ENCODE results near the gene TBC1D10A. TPM values are rescaled to one million over a fixed set of nuclear protein-coding genes. Genes with fewer than 3 reads are reported as not detected.
"Not testable (repeated sequence)": the region's sequence is repeated elsewhere in the genome, so short reads cannot be mapped to it uniquely, and the experiment has no call there.

TBC1D10A gene
- total RNA-seq, 2 experiments from 2014 or later, result 45.5 to 47.6 TPM

- Mint-ChIP-seq H3K27me3 (no peaks in the 10 kb centered on the region), H3K36me3 (ENCODE audit: low read depth) (peaks cover 91% of the 10 kb centered on the region), H3K9me3 (no peaks in the 10 kb centered on the region), H3K27ac (no peak overlapping the region), H3K4me3 (no peak overlapping the region), H3K4me1 (peaks cover 13% of the 10 kb centered on the region)
- no peak for DNase-seq
- CTCF ChIA-PET, result no interaction called here
- POLR2A ChIA-PET, result no interaction called here
Measured at GRCh38 chr22:30338802-30339201, 12.1 kb upstream of the TBC1D10A start.

GRCh38 chr22:30338341-30338740 lies 11.6 kb upstream of the TBC1D10A start:
- DNase-seq, H3K9me3 Mint-ChIP-seq, H3K27ac Mint-ChIP-seq, POLR2A ChIA-PET, H3K27me3 Mint-ChIP-seq, H3K4me3 Mint-ChIP-seq: not testable (repeated sequence)
- peaks cover 91% of the 10 kb centered on the region for H3K36me3 Mint-ChIP-seq (ENCODE audit: low read depth)
- CTCF ChIA-PET, result interaction anchor here (0.8 kb wide), 1 partner anchor 50 kb away, joined by 4 read pairs; no protein-coding TSS in a partner anchor
- peaks cover 17% of the 10 kb centered on the region for H3K4me1 Mint-ChIP-seq

GRCh38 chr22:30337461-30337778 lies 10.7 kb upstream of the TBC1D10A start:
- ChIA-PET CTCF (interaction anchor here (0.8 kb wide), 1 partner anchor 49 kb away, joined by 4 read pairs; no protein-coding TSS in a partner anchor), POLR2A (no interaction called here)
- Mint-ChIP-seq H3K9me3 (no peaks in the 10 kb centered on the region), H3K27ac (no peak overlapping the region), H3K27me3 (no peaks in the 10 kb centered on the region), H3K4me1 (peaks cover 24% of the 10 kb centered on the region), H3K4me3 (no peak overlapping the region), H3K36me3 (ENCODE audit: low read depth) (peaks cover 90% of the 10 kb centered on the region)
- DNase-seq, result no peak

GRCh38 chr22:30336752-30337460 lies 10.2 kb upstream of the TBC1D10A start:
- H3K4me3 Mint-ChIP-seq, result no peak overlapping the region
- no peak overlapping the region for H3K27ac Mint-ChIP-seq
- POLR2A ChIA-PET, result no interaction called here
- H3K9me3 Mint-ChIP-seq, result no peaks in the 10 kb centered on the region
- H3K4me1 Mint-ChIP-seq, result peaks cover 28% of the 10 kb centered on the region
- no peak for DNase-seq
- peaks cover 90% of the 10 kb centered on the region for H3K36me3 Mint-ChIP-seq (ENCODE audit: low read depth)
- no peaks in the 10 kb centered on the region for H3K27me3 Mint-ChIP-seq
- CTCF ChIA-PET, result interaction anchor here (0.9 to 1.6 kb wide), 3 partner anchors 10 to 23 kb away, joined by 3 to 4 read pairs (median 3); partner anchors contain the start of gene TBC1D10A

- no peak for DNase-seq
- Mint-ChIP-seq H3K27ac (no peak overlapping the region), H3K36me3 (ENCODE audit: low read depth) (peaks cover 87% of the 10 kb centered on the region), H3K9me3 (no peaks in the 10 kb centered on the region), H3K4me3 (no peak overlapping the region), H3K27me3 (no peaks in the 10 kb centered on the region), H3K4me1 (peaks cover 28% of the 10 kb centered on the region)
- ChIA-PET CTCF (interaction anchor here (1.1 to 2.5 kb wide), 3 partner anchors 11 to 47 kb away, joined by 3 to 9 read pairs (median 4); partner anchors contain the start of gene CASTOR1), POLR2A (no interaction called here)
Measured at GRCh38 chr22:30335236-30335635, 8.5 kb upstream of the TBC1D10A start.

GRCh38 chr22:30334646-30335045 lies 7.9 kb upstream of the TBC1D10A start:
- H3K9me3 Mint-ChIP-seq, result no peaks in the 10 kb centered on the region
- no peak overlapping the region for H3K27ac Mint-ChIP-seq
- peaks cover 28% of the 10 kb centered on the region for H3K4me1 Mint-ChIP-seq
- CTCF ChIA-PET, result interaction anchor here (0.7 to 2.5 kb wide), 4 partner anchors 11 to 46 kb away, joined by 3 to 9 read pairs (median 3); partner anchors contain the start of genes CASTOR1, CCDC157 and SF3A1
- peaks cover 86% of the 10 kb centered on the region for H3K36me3 Mint-ChIP-seq (ENCODE audit: low read depth)
- no peaks in the 10 kb centered on the region for H3K27me3 Mint-ChIP-seq
- POLR2A ChIA-PET, result no interaction called here
- DNase-seq, result no peak
- H3K4me3 Mint-ChIP-seq, result no peak overlapping the region

- peaks cover 28% of the 10 kb centered on the region for H3K4me1 Mint-ChIP-seq
- no peaks in the 10 kb centered on the region for H3K9me3 Mint-ChIP-seq
- H3K36me3 Mint-ChIP-seq (ENCODE audit: low read depth), result peaks cover 77% of the 10 kb centered on the region
- peak overlapping the region; percentile 54 for H3K27ac Mint-ChIP-seq
- H3K27me3 Mint-ChIP-seq, result no peaks in the 10 kb centered on the region
- ChIA-PET POLR2A (no interaction called here), CTCF (interaction anchor here (0.6 to 0.9 kb wide), 2 partner anchors 54 to 409 kb away, joined by 3 read pairs; partner anchors contain the start of gene RNF215)
- H3K4me3 Mint-ChIP-seq, result no peak overlapping the region
- no peak for DNase-seq
Measured at GRCh38 chr22:30333707-30334087, 7.0 kb upstream of the TBC1D10A start.

GRCh38 chr22:30332994-30333706 lies 6.4 kb upstream of the TBC1D10A start:
- no peak overlapping the region for H3K27ac Mint-ChIP-seq
- peaks cover 72% of the 10 kb centered on the region for H3K36me3 Mint-ChIP-seq (ENCODE audit: low read depth)
- CTCF ChIA-PET, result interaction anchor here (0.6 to 1.4 kb wide), 6 partner anchors 9 to 409 kb away, joined by 3 read pairs; partner anchors contain the start of gene RNF215
- no peak overlapping the region for H3K4me3 Mint-ChIP-seq
- H3K4me1 Mint-ChIP-seq, result peaks cover 28% of the 10 kb centered on the region
- no peaks in the 10 kb centered on the region for H3K27me3 Mint-ChIP-seq
- no peaks in the 10 kb centered on the region for H3K9me3 Mint-ChIP-seq
- DNase-seq, result no peak
- POLR2A ChIA-PET, result no interaction called here

- CTCF ChIA-PET, result interaction anchor here (0.9 to 1.4 kb wide), 4 partner anchors 8 to 55 kb away, joined by 3 read pairs; partner anchors contain the start of gene RNF215
- H3K27ac Mint-ChIP-seq, result peak overlapping the region; percentile 42
Measured at GRCh38 chr22:30332551-30332950, 5.8 kb upstream of the TBC1D10A start.

GRCh38 chr22:30328466-30329049 lies 1.8 kb upstream of the TBC1D10A start:
- ChIA-PET POLR2A (interaction anchor here (0.7 kb wide), 1 partner anchor 1340 kb away, joined by 3 read pairs; no protein-coding TSS in a partner anchor), CTCF (interaction anchor here (0.7 to 2.0 kb wide), 2 partner anchors 12 to 40 kb away, joined by 3 to 5 read pairs; no protein-coding TSS in a partner anchor)
- peaks cover 5% of the 10 kb centered on the region for H3K9me3 Mint-ChIP-seq
- H3K4me3 Mint-ChIP-seq, result no peak overlapping the region
- peaks cover 46% of the 10 kb centered on the region for H3K4me1 Mint-ChIP-seq
- H3K27ac Mint-ChIP-seq, result no peak overlapping the region
- peaks cover 52% of the 10 kb centered on the region for H3K36me3 Mint-ChIP-seq (ENCODE audit: low read depth)
- no peaks in the 10 kb centered on the region for H3K27me3 Mint-ChIP-seq
- DNase-seq, result no peak

More at GRCh38 chr22:30332551-30332950, 5.8 kb upstream of the TBC1D10A start:
- POLR2A ChIA-PET, result no interaction called here
- Mint-ChIP-seq H3K4me3 (no peak overlapping the region), H3K9me3 (no peaks in the 10 kb centered on the region), H3K4me1 (peaks cover 33% of the 10 kb centered on the region), H3K36me3 (ENCODE audit: low read depth) (peaks cover 66% of the 10 kb centered on the region), H3K27me3 (no peaks in the 10 kb centered on the region)
- DNase-seq, result no peak

- CTCF ChIA-PET, result interaction anchor here (1.3 to 2.0 kb wide), 3 partner anchors 9 to 40 kb away, joined by 3 to 9 read pairs (median 5); partner anchors contain the start of gene CASTOR1
- H3K27me3 Mint-ChIP-seq, result no peaks in the 10 kb centered on the region
- peaks cover 46% of the 10 kb centered on the region for H3K4me1 Mint-ChIP-seq
- H3K4me3 Mint-ChIP-seq, result peak overlapping the region; percentile 90
- POLR2A ChIA-PET, result no interaction called here
- DNase-seq, result no peak
- H3K36me3 Mint-ChIP-seq (ENCODE audit: low read depth), result peaks cover 54% of the 10 kb centered on the region
- peak overlapping the region; percentile 90 for H3K27ac Mint-ChIP-seq
- H3K9me3 Mint-ChIP-seq, result peaks cover 9% of the 10 kb centered on the region
Measured at GRCh38 chr22:30327864-30328345, 1.2 kb upstream of the TBC1D10A start.

GRCh38 chr22:30326255-30326705 lies 461 bp downstream of the TBC1D10A start:
- peak; percentile 37 for DNase-seq
- peaks cover 51% of the 10 kb centered on the region for H3K36me3 Mint-ChIP-seq (ENCODE audit: low read depth)
- no peaks in the 10 kb centered on the region for H3K27me3 Mint-ChIP-seq
- peak overlapping the region; percentile 90 for H3K4me3 Mint-ChIP-seq
- peaks cover 9% of the 10 kb centered on the region for H3K9me3 Mint-ChIP-seq
- ChIA-PET CTCF (interaction anchor here (0.7 to 4.4 kb wide), 7 partner anchors 10 to 64 kb away, joined by 3 to 17 read pairs (median 5); partner anchors contain the start of gene CASTOR1), POLR2A (interaction anchor here (0.6 to 1.2 kb wide), 4 partner anchors 9 to 59 kb away, joined by 3 read pairs; no protein-coding TSS in a partner anchor)
- H3K4me1 Mint-ChIP-seq, result peaks cover 49% of the 10 kb centered on the region
- peak overlapping the region; percentile 60 for H3K27ac Mint-ChIP-seq
